Suppressor macrophage treated with lipopolysaccharide for 4 hours (primary cell): ENCODE data around the gene SLC9A9.
A peak's percentile ranks its signal among the peaks of the same experiment; 100 is the strongest.

Experiments used
- DNase-seq: peaks from one replicate; pipeline ENCODE4 v3.0.0-alpha.2; 2020

SLC9A9 gene

GRCh38 chr3:143590660-143591059, 257.6 kb downstream of the SLC9A9 start:
- no peak for DNase-seq

GRCh38 chr3:143586576-143586975, 261.7 kb downstream of the SLC9A9 start:
- peak; percentile 43 for DNase-seq

DNA sequence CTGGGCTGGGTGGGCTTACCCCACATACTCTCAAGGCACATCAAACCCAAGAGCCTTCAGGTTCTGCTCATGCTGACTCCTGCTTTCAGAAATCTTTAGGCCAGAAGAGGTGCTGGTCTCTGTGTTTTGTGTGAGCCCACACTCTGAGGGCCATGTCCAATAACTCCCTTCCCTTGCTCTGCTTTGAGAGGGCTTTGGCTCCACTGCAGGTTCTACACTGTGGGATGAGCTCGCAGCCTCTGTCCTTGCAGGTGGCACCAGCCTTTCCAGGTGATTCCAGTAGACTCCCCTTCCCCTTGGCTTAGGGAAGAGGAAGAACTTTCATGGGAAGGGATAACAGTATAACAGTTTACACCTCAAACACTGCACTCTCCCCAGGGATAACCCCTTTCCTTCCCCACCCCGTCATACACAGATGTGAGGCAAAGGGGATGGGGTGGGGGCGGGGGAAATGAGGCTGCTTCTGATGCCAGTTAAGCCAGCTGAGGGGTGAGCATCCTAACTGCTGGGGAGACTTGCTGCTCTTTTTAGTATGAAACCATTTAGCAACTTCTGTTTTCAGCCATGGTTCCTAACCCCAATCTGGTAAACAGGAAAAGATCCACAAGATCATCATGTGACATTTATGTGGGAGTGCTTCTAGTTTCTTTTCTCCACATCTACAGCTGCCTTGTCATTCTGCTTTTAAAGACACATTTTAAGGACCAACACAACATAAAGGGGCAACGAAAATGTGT, 262.4 kb downstream of the SLC9A9 start:
- DNase-seq = peak; percentile 87

DNA sequence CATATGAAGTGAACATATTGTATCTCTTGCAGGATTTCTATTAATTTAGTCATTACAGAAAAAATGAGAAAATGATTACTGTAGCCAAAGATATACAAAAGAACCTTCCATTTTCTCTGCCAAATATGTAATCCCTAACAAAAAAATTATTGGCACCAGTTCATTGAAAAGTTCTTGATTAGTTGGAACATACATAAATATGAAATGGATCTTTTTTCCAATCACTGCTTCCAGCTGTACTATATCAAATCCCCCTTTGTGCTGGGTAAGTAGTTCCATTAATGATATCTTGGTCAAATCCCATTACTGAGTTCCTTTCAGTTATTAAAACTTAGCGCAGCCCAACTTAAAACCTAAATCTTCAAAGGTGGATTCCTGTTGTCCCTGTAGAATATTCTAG, 263.8 kb downstream of the SLC9A9 start:
- no peak for DNase-seq

DNA sequence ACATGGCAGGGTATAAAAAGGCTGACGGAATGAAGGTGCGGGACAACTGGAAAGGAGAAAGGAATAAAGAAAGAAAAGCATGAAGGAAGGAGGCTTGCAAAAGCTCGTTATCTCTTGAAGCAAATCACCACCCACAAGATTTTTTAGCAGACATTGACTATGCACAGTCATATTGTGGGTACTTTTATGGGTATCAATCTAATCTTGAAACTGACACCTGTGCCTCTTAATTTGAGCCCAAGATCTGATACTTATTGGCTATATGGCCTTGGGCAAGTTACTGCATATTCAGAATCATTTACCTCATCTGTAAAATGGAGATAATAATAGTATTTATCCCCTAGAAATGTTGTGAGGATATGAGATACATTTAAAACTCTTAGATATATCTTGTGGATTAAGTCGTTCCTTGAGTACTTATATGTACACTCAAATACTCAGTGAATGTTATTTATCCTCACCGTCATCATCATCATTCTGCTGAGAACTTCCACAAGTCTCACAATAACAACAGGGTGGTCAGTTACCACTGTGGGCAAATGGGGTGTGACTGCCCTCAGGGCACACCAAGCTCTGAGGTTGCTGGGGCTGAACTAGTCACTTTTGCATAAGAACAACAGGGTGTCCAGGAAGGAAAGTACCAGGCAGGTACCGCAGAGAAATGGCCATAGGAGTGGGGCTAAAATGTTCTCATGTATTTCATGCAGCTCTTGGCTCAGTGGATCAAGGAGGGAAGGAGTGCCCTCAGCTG, 266.1 kb downstream of the SLC9A9 start:
- DNase-seq = no peak

- no peak for DNase-seq
These were observed 269.3 kb downstream of the SLC9A9 start for GRCh38 chr3:143578810-143579435.

- DNase-seq = peak; percentile 18
These were observed 271.5 kb downstream of the SLC9A9 start for GRCh38 chr3:143576568-143577270.

GRCh38 chr3:143574933-143575332, 273.3 kb downstream of the SLC9A9 start:
- no peak for DNase-seq

- DNase-seq = no peak
These were observed 274.5 kb downstream of the SLC9A9 start for GRCh38 chr3:143573610-143574303.

DNA sequence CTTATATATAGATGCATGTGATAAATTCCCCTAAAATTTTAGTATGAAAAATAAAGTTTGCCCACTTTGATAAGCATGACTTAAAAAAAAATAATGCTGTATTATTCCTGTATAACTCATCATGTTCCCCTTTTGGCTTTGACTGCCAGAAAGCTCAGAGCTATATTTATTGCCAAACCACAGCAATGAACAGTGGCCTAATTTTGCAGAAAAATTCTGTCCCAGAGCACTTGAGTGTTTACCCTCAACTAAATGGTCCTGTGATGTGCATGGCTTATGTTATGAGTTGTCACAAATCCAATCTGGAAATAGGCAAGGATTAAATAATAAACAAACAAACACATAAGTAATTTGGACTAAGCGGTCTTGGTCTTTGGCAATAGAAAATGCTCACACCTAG, 276.7 kb downstream of the SLC9A9 start:
- DNase-seq = no peak

- no peak for DNase-seq
These were observed 280.4 kb downstream of the SLC9A9 start for GRCh38 chr3:143567823-143568222.

GRCh38 chr3:143565951-143566350, 282.3 kb downstream of the SLC9A9 start:
- peak; percentile 75 for DNase-seq

DNA sequence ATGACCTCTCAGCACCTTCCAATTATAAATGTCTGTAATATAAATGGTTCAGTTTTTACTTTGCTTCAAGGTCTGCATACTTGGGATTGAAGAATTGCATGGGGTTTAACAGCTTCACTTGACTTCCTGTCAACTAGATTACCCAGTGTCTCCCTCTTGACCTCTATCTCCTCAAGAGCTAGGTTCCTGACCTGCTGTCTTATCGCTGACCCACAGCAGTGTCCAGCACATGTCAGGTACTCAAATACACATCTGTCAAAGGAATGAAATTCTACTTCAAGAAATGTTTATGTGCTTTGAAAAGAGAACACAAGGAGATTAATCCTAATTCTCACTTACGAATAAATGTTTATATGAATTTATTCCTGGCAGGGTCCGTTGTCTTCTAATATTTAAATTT, 284.5 kb downstream of the SLC9A9 start:
- no peak for DNase-seq

GRCh38 chr3:143562789-143563188, 285.5 kb downstream of the SLC9A9 start:
- no peak for DNase-seq

GRCh38 chr3:143559296-143559695, 289.0 kb downstream of the SLC9A9 start:
- no peak for DNase-seq

GRCh38 chr3:143552851-143553250, 295.4 kb downstream of the SLC9A9 start:
- DNase-seq = no peak

DNA sequence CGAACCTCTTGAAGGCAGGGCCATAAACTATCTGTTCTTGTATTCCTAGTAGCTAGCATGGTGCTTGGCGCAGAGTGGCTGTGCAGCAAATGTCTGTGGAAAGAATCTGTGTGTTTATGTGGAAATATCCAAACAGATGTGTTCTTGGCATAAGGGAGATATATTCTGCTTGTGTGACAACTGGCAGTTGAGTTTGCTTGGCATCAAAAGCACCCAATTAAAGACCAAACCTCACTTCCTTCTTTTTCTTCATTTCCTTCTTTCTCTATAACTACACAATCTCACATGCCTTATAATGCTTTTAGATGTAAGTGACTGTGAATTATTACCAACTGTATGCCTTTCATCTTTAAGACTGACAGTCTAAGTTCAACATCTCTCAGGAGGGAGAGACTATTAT, 296.5 kb downstream of the SLC9A9 start:
- no peak for DNase-seq

DNA sequence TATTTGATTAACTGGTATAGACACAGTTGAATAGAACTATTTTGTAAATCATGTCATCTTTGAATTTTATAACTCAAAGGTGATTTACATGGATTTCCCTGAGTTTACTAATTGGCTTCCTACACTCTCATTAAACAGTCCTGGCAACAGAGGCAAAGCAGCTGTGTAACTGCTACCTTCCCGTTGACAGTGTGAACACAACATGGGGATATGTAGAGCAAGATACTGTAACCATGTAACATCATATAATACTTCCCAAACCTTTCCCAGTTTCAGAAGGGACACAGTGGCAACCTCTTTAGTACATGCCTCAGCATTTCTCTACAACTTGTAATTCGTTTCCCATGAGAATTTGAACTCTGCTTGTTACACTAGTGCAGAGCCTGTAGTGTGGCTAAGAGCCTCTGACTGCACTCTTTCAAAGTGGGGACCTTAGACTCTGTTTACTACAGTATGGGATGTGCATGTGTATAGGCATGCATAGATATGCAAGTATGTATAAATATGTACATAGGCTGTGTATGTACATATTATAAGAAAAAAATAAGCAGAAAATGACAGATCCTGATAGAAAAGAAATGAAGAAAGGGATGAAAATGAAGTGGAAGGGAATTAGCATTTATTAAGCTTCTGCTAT, 299.3 kb downstream of the SLC9A9 start:
- no peak for DNase-seq

DNA sequence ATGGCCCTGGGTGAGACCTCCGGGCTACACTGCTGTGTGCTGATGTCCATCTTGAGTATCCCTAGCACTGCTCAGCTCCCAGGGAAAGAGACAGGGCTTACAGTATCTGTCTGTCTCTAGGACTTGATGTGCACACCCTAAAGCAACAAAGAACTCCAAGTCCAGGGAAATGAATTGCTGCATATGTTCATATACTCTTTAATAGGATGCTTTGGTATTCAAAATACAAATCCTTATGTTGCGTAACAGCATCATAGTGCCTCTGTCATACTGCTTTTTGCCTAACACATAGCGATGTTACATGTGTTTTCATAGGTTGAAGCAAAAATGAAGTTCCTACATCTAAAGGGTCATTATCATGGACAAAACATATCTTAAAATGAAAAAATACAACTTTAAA, 299.9 kb downstream of the SLC9A9 start:
- DNase-seq = no peak

DNA sequence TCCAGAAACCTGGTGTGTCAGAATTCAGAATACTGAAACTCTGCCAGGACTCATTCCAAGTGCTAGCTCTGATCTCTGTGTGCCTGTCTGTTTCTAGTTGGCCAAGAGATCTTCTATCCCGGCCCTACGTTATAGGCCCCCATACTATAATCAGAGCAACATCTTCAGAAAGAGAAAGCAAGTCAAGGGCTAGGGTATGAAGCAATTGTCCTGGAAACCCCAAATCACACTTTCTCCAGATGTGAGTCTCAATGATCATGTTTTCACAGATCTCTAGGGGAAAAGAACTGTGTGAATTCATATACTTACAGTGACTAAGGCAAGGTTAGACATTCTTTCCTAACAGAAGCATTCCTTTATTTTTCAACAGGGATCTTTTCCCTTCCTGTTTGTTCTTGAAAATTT, 309.7 kb downstream of the SLC9A9 start:
- no peak for DNase-seq

- DNase-seq = no peak
These were observed 310.2 kb downstream of the SLC9A9 start for GRCh38 chr3:143538061-143538460.
